Osteocyte (in vitro differentiated cells): ENCODE results near the gene TTN. TPM values are rescaled to one million over a fixed set of nuclear protein-coding genes. Genes with fewer than 3 reads are reported as not detected.

Source experiments
- DNase-seq: peaks from one replicate; pipeline ENCODE4 v3.0.0; 2021; ENCODE audit warnings: mixed read lengths; ENCODE audit not compliant: unreplicated experiment; ENCODE audit errors: extremely low spot score
- H3K27ac Mint-ChIP-seq: one replicate; pipeline ENCODE4 v1.8.0; 2021; ENCODE audit warnings: mild to moderate bottlenecking, mixed read lengths; ENCODE audit not compliant: unreplicated experiment
- H3K27me3 Mint-ChIP-seq: one replicate; pipeline ENCODE4 v1.8.0; 2021; ENCODE audit warnings: mixed read lengths; ENCODE audit not compliant: unreplicated experiment
- H3K36me3 Mint-ChIP-seq: one replicate; pipeline ENCODE4 v1.8.0; 2021; ENCODE audit warnings: mixed read lengths; ENCODE audit not compliant: unreplicated experiment
- H3K4me1 Mint-ChIP-seq: one replicate; pipeline ENCODE4 v1.8.0; 2021; ENCODE audit warnings: mixed read lengths; ENCODE audit not compliant: unreplicated experiment
- H3K4me3 Mint-ChIP-seq: one replicate; pipeline ENCODE4 v1.8.0; 2021; ENCODE audit warnings: mild to moderate bottlenecking, moderate library complexity, mixed read lengths; ENCODE audit not compliant: unreplicated experiment
- H3K9me3 Mint-ChIP-seq: one replicate; pipeline ENCODE4 v1.8.0; 2021; ENCODE audit warnings: mixed read lengths; ENCODE audit not compliant: unreplicated experiment
- CTCF ChIP-seq: fragments of 200-600 bp; sonication (generic); IDR thresholded peaks from 2 replicates; pipeline ENCODE4 v1.5.0; 2021; ENCODE audit warnings: antibody characterized with exemption, mild to moderate bottlenecking, moderate library complexity
- total RNA-seq: library from RNA; stranded (reverse); gene quantifications from 2 replicates; pipeline ENCODE4 v1.2.1, GENCODE V29; 2021

TTN gene
- total RNA-seq, 1 donor from 2014 or later: not detected

- Mint-ChIP-seq H3K4me3 (no peak overlapping the region), H3K27ac (no peak overlapping the region), H3K36me3 (no peaks in the 10 kb centered on the region), H3K27me3 (no peaks in the 10 kb centered on the region), H3K4me1 (peaks cover 44% of the 10 kb centered on the region), H3K9me3 (no peaks in the 10 kb centered on the region)
- no peak for TF ChIP-seq CTCF
- no peak for DNase-seq
These were observed 330.7 kb downstream of the TTN start for GRCh38 chr2:178476477-178476876.

Other genes starting within 250 kb of the TTN start
- gene CCDC141, start 242.7 kb upstream of the TTN start, total RNA-seq: not detected in 2 replicates